Naive thymus-derived CD4-positive, alpha-beta T cell (primary cell): ENCODE results near the gene ABITRAM. TPM values are rescaled to one million over a fixed set of nuclear protein-coding genes. Genes with fewer than 3 reads are reported as not detected.

Source experiments
- ATAC-seq: fragments of 150-1000 bp; cut with Tn5 transposase; 2 replicates; pipeline ENCODE4 v1.10.0; 2021; ENCODE audit warnings: mild to moderate bottlenecking, moderate library complexity
- CTCF ChIA-PET: fragments of 350-600 bp; sonication (Branson Sonifier 250); formaldehyde crosslinking; loops from one replicate; lab custom pipeline; 2021; ENCODE audit warnings: antibody characterized with exemption; lab: Charles Lee
- POLR2A ChIA-PET: fragments of 350-600 bp; sonication (Branson Sonifier 250); formaldehyde crosslinking; loops from one replicate; lab custom pipeline; 2021; ENCODE audit warnings: antibody characterized with exemption, inconsistent platforms; lab: Charles Lee
- DNase-seq, 9 donors: peaks; one replicate each; pipeline versions ENCODE4 v3.0.0 to v3.0.0-alpha.2; 2020 to 2022; ENCODE audit warnings: mixed read lengths in 1 of 9
- H3K27ac ChIP-seq: one replicate; pipeline ENCODE4 v1.7.0; 2013; ENCODE audit warnings: mild to moderate bottlenecking, low read depth, low read length, moderate library complexity
- H3K27me3 ChIP-seq, 2 donors: one replicate each; pipeline ENCODE4 v1.7.0; 2013; ENCODE audit warnings: low read length in 2 of 2, mild to moderate bottlenecking in 2 of 2, moderate library complexity in 2 of 2; ENCODE audit not compliant: control insufficient read depth in 2 of 2, insufficient read depth in 2 of 2
- H3K36me3 ChIP-seq, 3 experiments: 1 replicate in 2 of 3; 2 replicates in 1 of 3; pipeline ENCODE4 v1.7.0; 2013; ENCODE audit warnings: low read length in 3 of 3, mild to moderate bottlenecking in 3 of 3, moderate library complexity in 1 of 3; ENCODE audit not compliant: insufficient read depth in 3 of 3, control insufficient read depth in 2 of 3
- H3K4me1 ChIP-seq, 2 donors: one replicate each; pipeline ENCODE4 v1.7.0; 2013; ENCODE audit warnings: low read length in 2 of 2, mild to moderate bottlenecking in 2 of 2, moderate library complexity in 1 of 2; ENCODE audit not compliant: control insufficient read depth in 2 of 2, insufficient read depth in 2 of 2
- H3K4me3 ChIP-seq: 2 replicates; pipeline ENCODE4 v1.7.0; 2013; ENCODE audit warnings: mild to moderate bottlenecking, low read length
- H3K9me3 ChIP-seq, 3 experiments: 1 replicate in 2 of 3; 2 replicates in 1 of 3; pipeline ENCODE4 v1.7.0; 2013; ENCODE audit warnings: low read length in 3 of 3; ENCODE audit not compliant: control insufficient read depth in 2 of 3
- H3K27ac Mint-ChIP-seq, 9 donors: one replicate each; pipeline ENCODE4 v1.8.0; 2020 to 2022; ENCODE audit warnings: mixed read lengths in 9 of 9, mild to moderate bottlenecking in 8 of 9, moderate library complexity in 5 of 9, inconsistent platforms in 2 of 9
- H3K27me3 Mint-ChIP-seq, 5 donors: one replicate each; pipeline ENCODE4 v1.8.0; 2021 to 2022; ENCODE audit warnings: mixed read lengths in 5 of 5, mild to moderate bottlenecking in 1 of 5
- H3K36me3 Mint-ChIP-seq, 5 donors: one replicate each; pipeline ENCODE4 v1.8.0; 2020 to 2022; ENCODE audit warnings: mixed read lengths in 5 of 5, mild to moderate bottlenecking in 3 of 5, inconsistent platforms in 1 of 5
- H3K4me1 Mint-ChIP-seq, 7 donors: one replicate each; pipeline ENCODE4 v1.8.0; 2020 to 2022; ENCODE audit warnings: mixed read lengths in 7 of 7, mild to moderate bottlenecking in 3 of 7, inconsistent platforms in 1 of 7
- H3K4me3 Mint-ChIP-seq, 10 donors: one replicate each; pipeline ENCODE4 v1.8.0; 2020 to 2022; ENCODE audit warnings: mild to moderate bottlenecking in 10 of 10, mixed read lengths in 10 of 10, moderate library complexity in 6 of 10, inconsistent platforms in 2 of 10
- H3K9me3 Mint-ChIP-seq, 11 donors: one replicate each; pipeline ENCODE4 v1.8.0; 2020 to 2022; ENCODE audit warnings: mixed read lengths in 11 of 11, mild to moderate bottlenecking in 4 of 11, inconsistent platforms in 1 of 11, moderate library complexity in 1 of 11
- intact Hi-C, 2 donors: fragments of 100-400 bp; cut with micrococcal nuclease; formaldehyde crosslinking; loops; one replicate each; pipeline ENCODE4 v1.15.1; 2023
- polyA plus RNA-seq, 2 donors: library from polyadenylated mRNA; unstranded; fragments of 300-500 nt; fragmentation: Illumina TruSeq; gene quantifications; one replicate each; pipeline ENCODE4 v1.2.3, GENCODE V29; 2021
- total RNA-seq, 6 experiments: library from RNA in 5 of 6; stranded (reverse) in 5 of 6; gene quantifications; 1 replicate in 5 of 6; 2 replicates in 1 of 6; pipeline ENCODE4 v1.2.3 and lab custom pipeline; 2021 to 2026

The ABITRAM gene
- total and polyA plus RNA-seq, 7 experiments from 2014 or later: 10.1 to 20.3 (median 12.8) TPM

GRCh38 chr9:108972626-108973209 is 38.5 kb downstream of the ABITRAM start:
- Histone ChIP-seq H3K36me3 (no peaks in the 10 kb centered on the region), H3K27ac (no peak overlapping the region), H3K9me3 (no peaks in the 10 kb centered on the region), H3K27me3 (no peaks in the 10 kb centered on the region), H3K4me3 (no peak overlapping the region), H3K4me1 (no peaks in the 10 kb centered on the region)
- Mint-ChIP-seq H3K9me3 (peaks cover 0 to 14% (median 4%) of the 10 kb centered on the region in 11 donors), H3K4me1 (peaks cover 0 to 1% (median 0%) of the 10 kb centered on the region in 7 donors), H3K36me3 (peaks cover 0 to 10% (median 8%) of the 10 kb centered on the region in 5 donors), H3K27me3 (no peaks in the 10 kb centered on the region), H3K27ac (no peak overlapping the region), H3K4me3 (no peak overlapping the region)
- intact Hi-C loops: no loop called here
- ChIA-PET CTCF (interaction anchor here (0.6 kb wide), 1 partner anchor 22 kb away, joined by 3 read pairs; no protein-coding TSS in a partner anchor), POLR2A (no interaction called here)
- DNase-seq (no peak), ATAC-seq (no peak)

GRCh38 chr9:108973895-108974294 is 39.7 kb downstream of the ABITRAM start:
- H3K4me1 ChIP-seq: no peaks in the 10 kb centered on the region
- Mint-ChIP-seq H3K4me3 (no peak overlapping the region), H3K4me1 (peaks cover 0 to 1% (median 0%) of the 10 kb centered on the region in 7 donors), H3K9me3 (peaks cover 0 to 14% (median 4%) of the 10 kb centered on the region in 11 donors), H3K27me3 (no peaks in the 10 kb centered on the region), H3K36me3 (peaks cover 0 to 10% (median 9%) of the 10 kb centered on the region in 5 donors), H3K27ac (no peak overlapping the region)
- H3K27ac ChIP-seq: no peak overlapping the region
- intact Hi-C loops: no loop called here
- ATAC-seq (no peak), DNase-seq (no peak)
- no peaks in the 10 kb centered on the region for H3K27me3 ChIP-seq
- no peaks in the 10 kb centered on the region for H3K9me3 ChIP-seq
- ChIA-PET POLR2A (no interaction called here), CTCF (no interaction called here)
- no peak overlapping the region for H3K4me3 ChIP-seq
- H3K36me3 ChIP-seq: no peaks in the 10 kb centered on the region

GRCh38 chr9:108978205-108978604 is 44.0 kb downstream of the ABITRAM start:
- no peak overlapping the region for H3K27ac Mint-ChIP-seq
- H3K4me3 Mint-ChIP-seq: no peak overlapping the region
- intact Hi-C loops: no loop called here
- no peaks in the 10 kb centered on the region for H3K27me3 Mint-ChIP-seq
- Histone ChIP-seq H3K27ac (no peak overlapping the region), H3K4me3 (no peak overlapping the region), H3K9me3 (no peaks in the 10 kb centered on the region), H3K4me1 (no peaks in the 10 kb centered on the region), H3K27me3 (no peaks in the 10 kb centered on the region), H3K36me3 (no peaks in the 10 kb centered on the region)
- POLR2A ChIA-PET: no interaction called here
- CTCF ChIA-PET: no interaction called here
- peaks cover 0 to 1% (median 0%) of the 10 kb centered on the region in 7 donors for H3K4me1 Mint-ChIP-seq
- ATAC-seq (no peak), DNase-seq (no peak)
- H3K9me3 Mint-ChIP-seq: no peaks in the 10 kb centered on the region
- H3K36me3 Mint-ChIP-seq: peaks cover 0 to 4% (median 2%) of the 10 kb centered on the region in 5 donors

GRCh38 chr9:108980893-108981292 is 46.7 kb downstream of the ABITRAM start:
- H3K27me3 ChIP-seq: no peaks in the 10 kb centered on the region
- H3K9me3 ChIP-seq: no peaks in the 10 kb centered on the region

GRCh38 chr9:108983885-108984284 is 49.7 kb downstream of the ABITRAM start:
- Histone ChIP-seq H3K9me3 (no peaks in the 10 kb centered on the region), H3K4me3 (no peak overlapping the region), H3K27ac (no peak overlapping the region), H3K36me3 (no peaks in the 10 kb centered on the region), H3K27me3 (no peaks in the 10 kb centered on the region), H3K4me1 (no peaks in the 10 kb centered on the region)
- no peaks in the 10 kb centered on the region for H3K27me3 Mint-ChIP-seq
- peaks cover 0 to 10% (median 0%) of the 10 kb centered on the region in 5 donors for H3K36me3 Mint-ChIP-seq
- no peak overlapping the region for H3K27ac Mint-ChIP-seq
- POLR2A ChIA-PET: no interaction called here
- intact Hi-C loops: no loop called here
- CTCF ChIA-PET: interaction anchor here (0.9 kb wide), 1 partner anchor 215 kb away, joined by 4 read pairs; no protein-coding TSS in a partner anchor
- H3K4me1 Mint-ChIP-seq: no peaks in the 10 kb centered on the region
- no peak overlapping the region for H3K4me3 Mint-ChIP-seq
- H3K9me3 Mint-ChIP-seq: peaks cover 0 to 7% (median 0%) of the 10 kb centered on the region in 11 donors
- no peak for ATAC-seq
- no peak for DNase-seq

More at GRCh38 chr9:108980893-108981292, 46.7 kb downstream of the ABITRAM start:
- Histone ChIP-seq H3K36me3 (no peaks in the 10 kb centered on the region), H3K4me3 (no peak overlapping the region), H3K4me1 (no peaks in the 10 kb centered on the region), H3K27ac (no peak overlapping the region)
- H3K36me3 Mint-ChIP-seq: peaks cover 0 to 4% (median 2%) of the 10 kb centered on the region in 5 donors
- no peaks in the 10 kb centered on the region for H3K9me3 Mint-ChIP-seq
- ATAC-seq: no peak
- no peak overlapping the region for H3K4me3 Mint-ChIP-seq
- POLR2A ChIA-PET: no interaction called here
- DNase-seq: no peak
- CTCF ChIA-PET: no interaction called here
- intact Hi-C loops: no loop called here
- H3K27ac Mint-ChIP-seq: no peak overlapping the region
- no peaks in the 10 kb centered on the region for H3K27me3 Mint-ChIP-seq
- H3K4me1 Mint-ChIP-seq: peaks cover 0 to 1% (median 0%) of the 10 kb centered on the region in 7 donors

Other genes starting within 250 kb of the ABITRAM start
- under 1 TPM in 2 of 5 experiments, not detected in 3; 0.10 to 0.29 TPM for gene ACTL7B, start 78.4 kb upstream of the ABITRAM start, total RNA-seq
- not detected for gene ACTL7B, start 78.4 kb upstream of the ABITRAM start, polyA plus RNA-seq
- gene ACTL7A, start 72.1 kb upstream of the ABITRAM start, total RNA-seq: not detected
- gene ACTL7A, start 72.1 kb upstream of the ABITRAM start, polyA plus RNA-seq: not detected
- 10 to 100 TPM; 21.7 to 41.4 (median 26.5) TPM for gene ELP1, start 276 bp upstream of the ABITRAM start, total RNA-seq
- 10 to 100 TPM; 13.7 to 21.4 TPM for gene ELP1, start 276 bp upstream of the ABITRAM start, polyA plus RNA-seq
- 1 to 10 TPM; 1.1 to 9.9 (median 2.5) TPM for gene CTNNAL1, start 79.1 kb downstream of the ABITRAM start, total RNA-seq
- under 1 TPM; 0.77 to 0.91 TPM for gene CTNNAL1, start 79.1 kb downstream of the ABITRAM start, polyA plus RNA-seq
- 10 to 100 TPM; 25.5 to 76.7 (median 29.2) TPM for gene TMEM245, start 185.5 kb downstream of the ABITRAM start, total RNA-seq
- gene TMEM245, start 185.5 kb downstream of the ABITRAM start, polyA plus RNA-seq: 10 to 100 TPM; 26.6 to 31.9 TPM
- not detected for gene FRRS1L, start 232.8 kb downstream of the ABITRAM start, total RNA-seq
- not detected for gene FRRS1L, start 232.8 kb downstream of the ABITRAM start, polyA plus RNA-seq